Measurements from ENCODE around the gene B4GALT5.
A peak's percentile ranks its signal among the peaks of the same experiment; 100 is the strongest.
"Not testable (repeated sequence)": the region's sequence is repeated elsewhere in the genome, so short reads cannot be mapped to it uniquely, and the experiment has no call there.

B4GALT5 gene

DNA sequence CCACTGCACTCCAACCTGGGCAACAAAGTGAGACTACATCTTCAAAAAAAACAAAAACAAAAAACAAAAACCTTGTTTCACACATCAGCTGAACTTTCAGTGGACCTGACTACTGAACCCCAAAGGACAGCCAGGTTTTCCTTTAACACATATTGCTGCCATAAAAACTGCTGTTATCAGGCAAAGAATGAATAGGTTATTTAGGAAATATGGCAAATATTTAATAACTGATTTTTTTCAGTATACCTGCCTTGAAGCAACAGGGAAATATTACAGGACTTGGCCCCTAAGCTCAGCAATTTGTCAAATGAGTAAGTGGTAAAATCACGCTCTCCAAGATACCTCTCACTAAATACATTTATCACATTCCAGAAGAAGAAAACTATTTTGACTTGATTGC, 34.0 kb downstream of the B4GALT5 start:
- no peak for DNase-seq

- no peak for DNase-seq
These were observed 35.6 kb downstream of the B4GALT5 start for GRCh38 chr20:49677777-49678758.

GRCh38 chr20:49676581-49677291, 36.9 kb downstream of the B4GALT5 start:
- DNase-seq: peak; percentile 64

GRCh38 chr20:49675368-49676151, 38.1 kb downstream of the B4GALT5 start:
- no peak for DNase-seq

DNA sequence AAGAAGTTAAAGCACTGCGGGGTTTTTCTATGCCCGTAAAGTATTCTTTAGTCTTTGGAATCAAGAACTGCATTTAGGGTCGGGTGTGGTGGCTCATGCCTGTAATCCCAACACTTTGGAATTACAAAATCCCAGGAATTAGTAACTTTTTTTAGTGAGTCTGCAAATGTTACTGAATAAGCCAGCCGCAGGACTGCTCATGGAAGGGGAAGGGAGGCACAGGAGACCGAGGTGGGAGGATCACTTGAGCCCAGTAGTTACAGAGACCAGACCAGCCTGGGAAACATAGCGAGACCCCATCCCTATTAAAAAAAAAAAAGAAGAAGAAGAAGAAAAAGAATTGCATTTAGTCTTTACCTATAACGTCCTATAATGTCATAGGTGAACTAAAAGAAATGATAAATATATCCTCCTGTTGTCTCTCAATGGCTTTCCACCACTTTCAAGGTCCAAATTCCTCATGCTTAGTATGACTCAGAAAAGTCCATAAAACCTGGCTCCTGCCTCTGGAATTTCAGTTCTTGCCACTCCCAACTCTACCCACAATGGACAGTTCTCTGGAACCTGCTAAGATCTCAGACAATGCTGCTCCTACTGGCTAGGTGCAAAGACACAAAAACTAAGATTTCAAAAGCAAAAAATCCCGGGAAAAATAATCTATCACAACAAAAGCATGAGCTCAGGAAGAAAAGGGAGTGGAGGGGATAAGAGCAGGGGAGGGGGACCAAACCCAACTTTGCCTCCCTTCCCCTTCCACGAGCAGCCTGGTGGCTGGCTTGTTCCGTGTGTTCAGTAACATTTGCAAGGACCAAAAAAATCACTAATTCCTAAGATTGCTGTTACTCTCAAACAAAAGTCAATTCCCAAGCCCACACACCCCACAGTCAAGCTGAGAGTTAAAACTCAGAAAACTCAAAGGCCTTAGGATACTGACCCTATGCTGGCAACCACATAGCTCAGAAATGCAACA, 39.0 kb downstream of the B4GALT5 start:
- DNase-seq: peak; percentile 52

GRCh38 chr20:49672096-49672664, 41.5 kb downstream of the B4GALT5 start:
- no peak for DNase-seq

DNA sequence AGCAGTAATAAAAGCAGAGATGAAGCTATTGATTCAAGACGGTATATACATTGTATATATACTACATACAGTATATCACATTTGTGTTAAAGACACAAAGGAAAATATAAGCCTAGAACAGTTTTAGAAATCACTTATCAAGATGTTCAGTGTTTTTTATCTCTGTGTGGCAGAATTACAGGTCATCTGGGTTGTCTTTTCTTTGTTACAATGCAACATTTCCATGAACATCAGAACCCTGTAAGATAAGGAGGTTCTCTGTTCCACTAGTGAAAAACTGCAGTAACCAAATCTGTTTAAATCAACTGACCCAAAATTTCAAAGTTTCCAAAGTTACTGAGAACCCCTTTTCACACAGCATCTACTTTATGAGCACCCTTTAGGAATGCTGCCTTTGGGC, 42.2 kb downstream of the B4GALT5 start:
- DNase-seq: no peak

DNA sequence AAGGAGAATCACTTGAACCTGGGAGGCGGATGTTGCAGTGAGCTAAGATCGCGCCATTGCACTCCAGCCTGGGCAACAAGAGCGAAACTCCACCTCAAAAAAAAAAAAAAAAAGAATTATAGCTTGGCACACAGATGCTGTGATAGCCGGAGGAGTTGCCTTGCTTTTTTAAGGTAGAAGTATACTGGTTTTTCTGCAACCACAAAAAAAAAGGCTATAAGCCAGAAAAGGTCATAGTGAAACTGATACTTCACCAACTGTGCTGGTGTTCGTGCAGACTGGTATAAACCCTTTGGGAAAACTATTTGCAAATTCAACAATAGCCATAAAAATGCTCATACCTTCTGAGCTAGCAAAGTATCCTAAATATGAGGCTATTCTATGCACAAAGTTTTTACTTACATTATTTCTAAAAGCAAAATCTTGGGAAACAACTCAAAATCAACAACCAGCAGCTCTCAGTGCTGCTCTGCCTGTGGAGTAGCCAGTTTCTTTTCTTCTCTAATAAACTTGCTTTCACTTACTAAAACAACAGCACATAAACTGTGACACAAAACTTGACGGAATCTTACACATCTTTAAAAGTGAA, 44.0 kb downstream of the B4GALT5 start:
- DNase-seq: no peak

- DNase-seq: not testable (repeated sequence)
These were observed 44.8 kb downstream of the B4GALT5 start for GRCh38 chr20:49668878-49669195.

- no peak for DNase-seq
These were observed 45.3 kb downstream of the B4GALT5 start for GRCh38 chr20:49668181-49668877.

DNA sequence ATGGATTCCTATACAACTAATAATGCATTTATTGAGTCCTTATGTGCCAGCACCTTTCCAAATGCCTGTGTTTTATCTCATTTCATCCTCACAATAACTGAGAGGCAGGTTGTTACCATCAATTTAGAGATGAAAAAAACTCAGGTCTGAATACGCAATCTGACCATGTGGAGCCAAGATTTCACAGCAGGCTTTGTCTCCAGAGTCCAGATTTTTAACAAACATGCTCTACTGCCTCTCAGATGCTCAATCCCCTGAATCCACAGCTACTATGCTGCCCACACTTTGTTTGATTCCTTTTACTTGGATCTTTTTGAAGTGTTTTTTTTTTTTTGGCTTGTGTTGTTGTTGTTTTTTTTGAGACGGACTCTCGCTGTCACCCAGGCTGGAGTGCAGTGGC, 46.8 kb downstream of the B4GALT5 start:
- DNase-seq: no peak

GRCh38 chr20:49665796-49666195, 47.9 kb downstream of the B4GALT5 start:
- DNase-seq: no peak

- DNase-seq: no peak
These were observed 48.9 kb downstream of the B4GALT5 start for GRCh38 chr20:49664612-49665313.

DNA sequence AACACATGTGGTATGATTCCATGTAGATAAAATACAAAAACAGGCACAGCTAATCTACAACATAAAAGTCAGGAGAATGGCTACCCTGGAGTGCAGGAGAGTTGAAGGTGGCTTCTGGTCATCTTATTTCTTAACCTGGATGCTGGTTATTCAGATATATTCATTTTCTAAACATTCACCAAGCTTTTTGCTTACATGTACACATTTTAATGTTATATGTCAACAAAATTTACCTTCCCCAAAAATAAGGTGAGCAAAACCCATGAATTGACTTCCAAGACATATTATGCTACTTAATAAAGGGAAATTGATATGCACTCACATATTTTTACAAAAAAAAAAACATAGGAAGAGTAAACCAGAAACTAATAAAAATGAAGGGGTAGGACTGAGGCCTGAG, 50.6 kb downstream of the B4GALT5 start:
- DNase-seq: no peak

DNA sequence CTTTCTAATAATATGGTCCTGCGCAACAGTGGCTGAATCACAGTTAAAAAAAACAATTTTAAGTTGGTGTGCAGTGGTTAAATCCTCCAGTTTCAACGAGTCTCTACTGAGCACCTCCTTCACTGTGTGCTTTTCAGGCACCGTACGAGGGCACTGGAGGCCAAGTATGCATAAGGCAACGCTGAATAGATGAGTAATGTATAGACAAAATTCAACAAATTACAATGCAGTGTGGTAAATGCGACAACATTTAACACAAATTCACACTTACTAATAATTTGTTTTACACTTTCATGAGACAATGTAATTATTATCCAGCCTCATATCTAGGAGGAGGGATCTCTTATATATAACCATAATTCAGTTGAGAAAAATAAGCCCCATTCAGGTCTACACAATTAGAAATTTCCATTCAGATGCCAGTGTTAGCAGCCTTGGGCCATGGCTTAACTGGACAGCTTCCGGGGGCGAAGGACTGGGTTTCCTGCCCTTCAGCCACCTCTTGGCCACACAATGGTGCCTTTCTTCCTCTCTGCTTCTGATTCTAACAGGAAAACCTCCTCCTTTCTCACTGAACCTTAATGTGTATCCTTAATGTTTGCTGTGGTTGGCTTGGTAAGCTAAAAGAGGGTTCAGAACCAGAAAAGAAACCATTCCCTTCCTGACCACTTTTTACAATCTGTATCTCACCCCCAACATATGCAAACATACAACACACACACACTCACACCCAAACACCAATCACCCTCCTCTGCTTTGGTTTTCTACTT, 51.9 kb downstream of the B4GALT5 start:
- no peak for DNase-seq

GRCh38 chr20:49660912-49661311, 52.8 kb downstream of the B4GALT5 start:
- no peak for DNase-seq

GRCh38 chr20:49659056-49659455, 54.6 kb downstream of the B4GALT5 start:
- no peak for DNase-seq

GRCh38 chr20:49658508-49658907, 55.2 kb downstream of the B4GALT5 start:
- DNase-seq: no peak
